Lower leg skin (tissue), 3 donors: ENCODE measurements around the gene PTPRQ.

Experiments
- POLR2A ChIP-seq, 2 donors: fragments of 450-650 bp; IDR thresholded peaks; one replicate each; pipeline ENCODE4 v1.6.1; 2016 to 2017; ENCODE audit warnings: antibody characterized with exemption in 2 of 2, mild to moderate bottlenecking in 1 of 2, moderate library complexity in 1 of 2
- TF ChIP-seq, protein P1 (sequence below), 3 donors: fragments of 450-650 bp; IDR thresholded peaks; one replicate each; pipeline ENCODE4 v1.5.1; 2016; ENCODE audit warnings: antibody characterized with exemption in 3 of 3, mild to moderate bottlenecking in 3 of 3, moderate library complexity in 2 of 3

DNA sequence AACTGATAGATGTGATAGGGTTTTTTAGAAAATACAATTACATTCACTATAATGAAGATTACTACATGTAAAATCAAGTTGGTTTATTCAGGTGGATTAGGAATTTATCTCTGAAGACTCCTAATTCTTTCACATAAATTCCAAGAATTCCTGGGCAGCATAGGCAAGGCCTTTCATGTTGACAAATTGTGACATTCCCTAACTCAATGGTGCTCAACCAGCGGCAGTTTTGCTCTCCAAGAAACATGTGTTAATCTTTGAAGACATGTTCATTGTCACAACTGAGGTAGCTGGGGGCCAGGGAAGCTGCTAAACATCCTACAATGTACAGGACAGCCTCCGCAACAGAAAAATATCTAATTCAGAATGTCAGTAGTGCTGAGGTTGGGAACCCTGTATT, 46.3 kb downstream of the PTPRQ start:
- TF ChIP-seq, protein P1, sequence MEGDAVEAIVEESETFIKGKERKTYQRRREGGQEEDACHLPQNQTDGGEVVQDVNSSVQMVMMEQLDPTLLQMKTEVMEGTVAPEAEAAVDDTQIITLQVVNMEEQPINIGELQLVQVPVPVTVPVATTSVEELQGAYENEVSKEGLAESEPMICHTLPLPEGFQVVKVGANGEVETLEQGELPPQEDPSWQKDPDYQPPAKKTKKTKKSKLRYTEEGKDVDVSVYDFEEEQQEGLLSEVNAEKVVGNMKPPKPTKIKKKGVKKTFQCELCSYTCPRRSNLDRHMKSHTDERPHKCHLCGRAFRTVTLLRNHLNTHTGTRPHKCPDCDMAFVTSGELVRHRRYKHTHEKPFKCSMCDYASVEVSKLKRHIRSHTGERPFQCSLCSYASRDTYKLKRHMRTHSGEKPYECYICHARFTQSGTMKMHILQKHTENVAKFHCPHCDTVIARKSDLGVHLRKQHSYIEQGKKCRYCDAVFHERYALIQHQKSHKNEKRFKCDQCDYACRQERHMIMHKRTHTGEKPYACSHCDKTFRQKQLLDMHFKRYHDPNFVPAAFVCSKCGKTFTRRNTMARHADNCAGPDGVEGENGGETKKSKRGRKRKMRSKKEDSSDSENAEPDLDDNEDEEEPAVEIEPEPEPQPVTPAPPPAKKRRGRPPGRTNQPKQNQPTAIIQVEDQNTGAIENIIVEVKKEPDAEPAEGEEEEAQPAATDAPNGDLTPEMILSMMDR (IDR thresholded peaks at IDR 0.05): no peak
- no peak for TF ChIP-seq POLR2A (IDR thresholded peaks at IDR 0.05)
